ENCODE data around the gene SYT17.

- TF ChIP-seq, protein P1, sequence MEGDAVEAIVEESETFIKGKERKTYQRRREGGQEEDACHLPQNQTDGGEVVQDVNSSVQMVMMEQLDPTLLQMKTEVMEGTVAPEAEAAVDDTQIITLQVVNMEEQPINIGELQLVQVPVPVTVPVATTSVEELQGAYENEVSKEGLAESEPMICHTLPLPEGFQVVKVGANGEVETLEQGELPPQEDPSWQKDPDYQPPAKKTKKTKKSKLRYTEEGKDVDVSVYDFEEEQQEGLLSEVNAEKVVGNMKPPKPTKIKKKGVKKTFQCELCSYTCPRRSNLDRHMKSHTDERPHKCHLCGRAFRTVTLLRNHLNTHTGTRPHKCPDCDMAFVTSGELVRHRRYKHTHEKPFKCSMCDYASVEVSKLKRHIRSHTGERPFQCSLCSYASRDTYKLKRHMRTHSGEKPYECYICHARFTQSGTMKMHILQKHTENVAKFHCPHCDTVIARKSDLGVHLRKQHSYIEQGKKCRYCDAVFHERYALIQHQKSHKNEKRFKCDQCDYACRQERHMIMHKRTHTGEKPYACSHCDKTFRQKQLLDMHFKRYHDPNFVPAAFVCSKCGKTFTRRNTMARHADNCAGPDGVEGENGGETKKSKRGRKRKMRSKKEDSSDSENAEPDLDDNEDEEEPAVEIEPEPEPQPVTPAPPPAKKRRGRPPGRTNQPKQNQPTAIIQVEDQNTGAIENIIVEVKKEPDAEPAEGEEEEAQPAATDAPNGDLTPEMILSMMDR (conservative IDR thresholded peaks at IDR 0.05; ENCODE audit: low read length): no peak
- TF ChIP-seq EZH2phosphoT487 (IDR thresholded peaks at IDR 0.05; ENCODE audit: borderline replicate concordance, low read depth, low read length): no peak
Observed at GRCh38 chr16:19147627-19148026, 20.4 kb upstream of the SYT17 start.
